Osteocyte (in vitro differentiated cells): ENCODE measurements around the gene CHCHD10. TPM values are rescaled to one million over a fixed set of nuclear protein-coding genes. Genes with fewer than 3 reads are reported as not detected.
"Not testable (repeated sequence)": the region's sequence is repeated elsewhere in the genome, so short reads cannot be mapped to it uniquely, and the experiment has no call there.

ENCODE experiments used
- DNase-seq: peaks from one replicate; pipeline ENCODE4 v3.0.0; 2021; ENCODE audit warnings: mixed read lengths; ENCODE audit not compliant: unreplicated experiment; ENCODE audit errors: extremely low spot score
- H3K27ac Mint-ChIP-seq: one replicate; pipeline ENCODE4 v1.8.0; 2021; ENCODE audit warnings: mild to moderate bottlenecking, mixed read lengths; ENCODE audit not compliant: unreplicated experiment
- H3K27me3 Mint-ChIP-seq: one replicate; pipeline ENCODE4 v1.8.0; 2021; ENCODE audit warnings: mixed read lengths; ENCODE audit not compliant: unreplicated experiment
- H3K36me3 Mint-ChIP-seq: one replicate; pipeline ENCODE4 v1.8.0; 2021; ENCODE audit warnings: mixed read lengths; ENCODE audit not compliant: unreplicated experiment
- H3K4me1 Mint-ChIP-seq: one replicate; pipeline ENCODE4 v1.8.0; 2021; ENCODE audit warnings: mixed read lengths; ENCODE audit not compliant: unreplicated experiment
- H3K4me3 Mint-ChIP-seq: one replicate; pipeline ENCODE4 v1.8.0; 2021; ENCODE audit warnings: mild to moderate bottlenecking, moderate library complexity, mixed read lengths; ENCODE audit not compliant: unreplicated experiment
- H3K9me3 Mint-ChIP-seq: one replicate; pipeline ENCODE4 v1.8.0; 2021; ENCODE audit warnings: mixed read lengths; ENCODE audit not compliant: unreplicated experiment
- total RNA-seq: library from RNA; stranded (reverse); gene quantifications from 2 replicates; pipeline ENCODE4 v1.2.1, GENCODE V29; 2021
- TF ChIP-seq, protein P1 (sequence below): fragments of 200-600 bp; sonication (generic); IDR thresholded peaks from 2 replicates; pipeline ENCODE4 v1.5.0; 2021; ENCODE audit warnings: antibody characterized with exemption, mild to moderate bottlenecking, moderate library complexity

Gene CHCHD10
- total RNA-seq, 1 donor from 2014 or later: 34.0 TPM

DNA sequence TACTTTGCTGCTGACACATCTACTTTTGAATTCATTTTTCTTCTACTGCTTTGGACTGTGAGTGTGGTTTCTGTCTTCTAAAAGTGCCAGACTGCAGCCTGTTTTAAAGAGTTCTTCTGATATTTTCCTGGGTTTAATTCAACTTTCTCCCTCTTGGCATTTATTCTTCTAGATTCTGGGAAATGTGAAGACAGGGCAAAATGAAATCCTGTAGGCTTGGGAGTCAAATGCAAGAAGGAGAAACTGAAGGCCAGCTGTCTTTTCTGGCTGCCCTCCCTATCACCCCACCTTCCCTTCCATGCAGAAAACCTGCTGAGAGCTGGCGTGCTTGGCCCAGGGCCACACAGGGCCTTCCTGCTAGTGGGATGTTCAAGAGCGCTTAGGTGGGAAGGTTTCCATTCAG, 24.5 kb downstream of the CHCHD10 start:
- Mint-ChIP-seq H3K4me3 (no peak overlapping the region), H3K27ac (no peak overlapping the region), H3K27me3 (no peaks in the 10 kb centered on the region), H3K4me1 (peaks cover 3% of the 10 kb centered on the region), H3K9me3 (no peaks in the 10 kb centered on the region), H3K36me3 (peaks cover 22% of the 10 kb centered on the region)
- DNase-seq: no peak
- TF ChIP-seq, protein P1, sequence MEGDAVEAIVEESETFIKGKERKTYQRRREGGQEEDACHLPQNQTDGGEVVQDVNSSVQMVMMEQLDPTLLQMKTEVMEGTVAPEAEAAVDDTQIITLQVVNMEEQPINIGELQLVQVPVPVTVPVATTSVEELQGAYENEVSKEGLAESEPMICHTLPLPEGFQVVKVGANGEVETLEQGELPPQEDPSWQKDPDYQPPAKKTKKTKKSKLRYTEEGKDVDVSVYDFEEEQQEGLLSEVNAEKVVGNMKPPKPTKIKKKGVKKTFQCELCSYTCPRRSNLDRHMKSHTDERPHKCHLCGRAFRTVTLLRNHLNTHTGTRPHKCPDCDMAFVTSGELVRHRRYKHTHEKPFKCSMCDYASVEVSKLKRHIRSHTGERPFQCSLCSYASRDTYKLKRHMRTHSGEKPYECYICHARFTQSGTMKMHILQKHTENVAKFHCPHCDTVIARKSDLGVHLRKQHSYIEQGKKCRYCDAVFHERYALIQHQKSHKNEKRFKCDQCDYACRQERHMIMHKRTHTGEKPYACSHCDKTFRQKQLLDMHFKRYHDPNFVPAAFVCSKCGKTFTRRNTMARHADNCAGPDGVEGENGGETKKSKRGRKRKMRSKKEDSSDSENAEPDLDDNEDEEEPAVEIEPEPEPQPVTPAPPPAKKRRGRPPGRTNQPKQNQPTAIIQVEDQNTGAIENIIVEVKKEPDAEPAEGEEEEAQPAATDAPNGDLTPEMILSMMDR: no peak

DNA sequence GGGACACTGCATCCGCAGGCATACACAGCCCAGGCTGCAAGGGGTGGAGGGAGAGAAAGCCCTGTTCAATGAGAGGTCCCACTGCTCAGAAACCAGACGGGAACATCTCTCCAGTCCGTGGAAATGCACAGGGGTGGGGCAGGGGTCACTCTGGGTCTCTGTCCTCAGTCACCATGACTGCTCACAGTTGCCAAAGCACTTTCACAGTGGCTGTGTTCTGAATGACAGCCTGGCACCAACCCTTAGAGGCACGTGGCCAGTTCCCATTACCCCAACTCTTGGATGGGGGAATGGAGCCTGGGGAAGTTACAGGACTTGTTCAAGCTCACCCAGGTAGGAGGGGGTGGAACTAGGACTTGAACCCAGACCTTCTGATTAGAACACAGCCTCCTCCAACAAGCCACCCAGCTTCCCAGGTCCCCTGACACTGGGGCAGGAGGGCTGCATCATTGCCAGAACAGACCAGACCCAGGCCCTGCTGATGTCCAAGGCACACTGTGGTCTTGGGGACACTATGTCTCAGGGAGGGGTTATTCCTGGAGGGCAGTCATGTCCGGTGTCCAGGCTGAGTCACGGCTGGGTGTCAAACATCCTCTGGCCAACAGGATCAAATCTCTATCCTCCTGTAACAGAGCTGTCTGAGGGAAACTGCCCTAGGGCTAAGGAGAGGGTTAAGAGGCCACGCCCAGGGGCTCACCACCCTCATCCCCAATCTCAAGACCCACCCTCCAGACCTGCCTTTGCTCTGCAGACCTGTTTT, 25.1 kb downstream of the CHCHD10 start:
- H3K27ac Mint-ChIP-seq: no peak overlapping the region
- H3K9me3 Mint-ChIP-seq: no peaks in the 10 kb centered on the region
- H3K27me3 Mint-ChIP-seq: no peaks in the 10 kb centered on the region
- H3K4me1 Mint-ChIP-seq: peaks cover 3% of the 10 kb centered on the region
- no peak for DNase-seq
- TF ChIP-seq, protein P1: no peak
- no peak overlapping the region for H3K4me3 Mint-ChIP-seq
- peaks cover 22% of the 10 kb centered on the region for H3K36me3 Mint-ChIP-seq

DNA sequence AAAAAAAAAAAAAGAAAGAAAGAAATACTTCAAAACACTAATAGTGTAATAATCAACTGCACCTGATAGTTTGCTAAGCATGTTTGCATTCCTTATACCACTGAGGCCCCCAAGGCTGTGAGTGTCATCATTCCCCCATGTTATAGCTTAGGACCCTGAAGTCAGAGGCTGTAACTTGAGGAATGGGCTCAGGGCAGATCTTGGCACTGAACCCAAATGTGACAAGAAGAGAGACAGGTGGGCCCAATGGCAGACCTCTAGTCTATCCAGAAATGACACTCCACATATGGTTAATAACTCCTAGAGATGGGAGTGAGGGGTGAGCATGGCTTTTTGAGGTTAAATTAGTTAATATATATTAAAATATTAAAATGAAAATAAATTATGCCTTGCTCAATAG, 30.1 kb downstream of the CHCHD10 start:
- Mint-ChIP-seq H3K27me3 (no peaks in the 10 kb centered on the region), H3K4me3 (no peak overlapping the region), H3K9me3 (no peaks in the 10 kb centered on the region), H3K36me3 (peaks cover 2% of the 10 kb centered on the region), H3K27ac (no peak overlapping the region), H3K4me1 (no peaks in the 10 kb centered on the region)
- TF ChIP-seq, protein P1: no peak
- no peak for DNase-seq

DNA sequence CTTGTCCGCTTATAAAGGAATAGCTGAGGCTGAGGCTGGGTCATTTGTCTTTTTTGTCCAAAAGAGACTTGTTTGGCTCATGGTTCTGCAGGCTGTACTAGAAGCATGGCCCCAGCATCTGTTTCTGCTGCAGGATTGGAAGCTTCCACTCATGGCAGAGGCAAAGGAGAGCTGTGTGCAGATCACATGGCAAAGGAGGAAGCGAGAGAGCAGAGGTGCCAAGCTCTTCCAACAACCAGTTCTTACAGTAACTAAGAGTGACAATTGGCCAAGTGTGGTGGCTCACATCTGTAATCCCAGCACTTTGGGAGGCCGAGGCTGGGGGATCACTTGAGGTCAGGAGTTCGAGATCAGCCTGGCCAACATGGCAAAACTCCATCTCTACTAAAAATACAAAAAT, 39.7 kb downstream of the CHCHD10 start:
- H3K4me3 Mint-ChIP-seq, H3K9me3 Mint-ChIP-seq, H3K27me3 Mint-ChIP-seq, H3K4me1 Mint-ChIP-seq, DNase-seq, H3K27ac Mint-ChIP-seq, H3K36me3 Mint-ChIP-seq: not testable (repeated sequence)

DNA sequence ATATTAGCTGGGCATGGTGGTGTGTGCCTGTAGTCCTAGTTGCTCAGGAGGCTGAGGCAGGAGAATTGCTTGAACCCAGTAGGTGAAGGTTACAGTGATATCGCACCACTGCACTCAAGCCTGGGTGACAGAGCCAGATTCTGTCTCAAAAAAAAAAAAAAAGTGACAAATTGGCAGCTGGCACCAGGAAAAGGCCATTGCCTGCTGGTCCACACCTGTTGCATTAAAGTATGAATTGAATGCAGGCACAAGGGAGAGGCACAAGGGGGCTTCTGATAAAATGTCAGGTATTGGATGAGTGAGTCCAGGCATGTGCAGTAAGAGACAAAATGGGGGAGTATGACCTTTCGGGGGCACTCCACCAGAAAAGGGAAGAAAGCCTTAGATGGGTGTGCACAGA, 45.0 kb downstream of the CHCHD10 start:
- H3K36me3 Mint-ChIP-seq: no peaks in the 10 kb centered on the region
- no peak overlapping the region for H3K27ac Mint-ChIP-seq
- no peak for DNase-seq
- TF ChIP-seq, protein P1: no peak
- H3K9me3 Mint-ChIP-seq: no peaks in the 10 kb centered on the region
- H3K4me1 Mint-ChIP-seq: no peaks in the 10 kb centered on the region
- H3K4me3 Mint-ChIP-seq: no peak overlapping the region
- peaks cover 7% of the 10 kb centered on the region for H3K27me3 Mint-ChIP-seq
